Right lobe of liver (tissue), 4 donors: ENCODE results near the gene SUCLG2.

Experiments used
- CTCF ChIP-seq, 4 donors: fragments of 200-600 bp in 3 of 4; fragments of 450-650 bp in 1 of 4; IDR thresholded peaks; one replicate each; pipeline versions ENCODE4 v1.5.1 to v1.8.0; 2016 to 2022; ENCODE audit warnings: antibody characterized with exemption in 4 of 4, mild to moderate bottlenecking in 2 of 4
- POLR2A ChIP-seq: fragments of 450-650 bp; IDR thresholded peaks from one replicate; pipeline ENCODE4 v1.6.1; 2017; ENCODE audit warnings: antibody characterized with exemption, mild to moderate bottlenecking
- donor health status: DM: no; HTN: no; CAD: no.
- donor health status: DM: no; HTN: no; CAD: no.
- donor health status: DM: no; HTN: yes; CAD: no.

GRCh38 chr3:67592057-67592456 lies 62.4 kb downstream of the SUCLG2 start:
- TF ChIP-seq CTCF (IDR thresholded peaks at IDR 0.05): no peak
- TF ChIP-seq POLR2A: no peak
